Brain pericyte (primary cell): ENCODE data around the gene SLC52A3.
"Not testable (repeated sequence)": the region's sequence is repeated elsewhere in the genome, so short reads cannot be mapped to it uniquely, and the experiment has no call there.

Experiments used
- DNase-seq: peaks from one replicate; pipeline ENCODE4 v3.0.0-alpha.2; 2012; ENCODE audit warnings: low read depth, low spot score

Gene SLC52A3

GRCh38 chr20:768426-768978, at the start of gene SLC52A3:
SLC52A3 (minus strand) TSS chr20:768500; CDS start chr20:765774, 2,726 bp downstream.
- DNase-seq = no peak

- DNase-seq = no peak
These were observed 47.8 kb upstream of the SLC52A3 start for GRCh38 chr20:815914-816606.

- no peak for DNase-seq
These were observed 46.9 kb upstream of the SLC52A3 start for GRCh38 chr20:815226-815625.

- no peak for DNase-seq
These were observed 45.1 kb upstream of the SLC52A3 start for GRCh38 chr20:813390-813789.

- not testable (repeated sequence) for DNase-seq
These were observed 44.1 kb upstream of the SLC52A3 start for GRCh38 chr20:812435-812814.

GRCh38 chr20:811776-812434, 43.6 kb upstream of the SLC52A3 start:
- DNase-seq = not testable (repeated sequence)

- DNase-seq = no peak
These were observed 37.4 kb upstream of the SLC52A3 start for GRCh38 chr20:805713-806112.

- no peak for DNase-seq
These were observed 33.4 kb upstream of the SLC52A3 start for GRCh38 chr20:801678-802077.

GRCh38 chr20:800026-800425, 31.7 kb upstream of the SLC52A3 start:
- DNase-seq = not testable (repeated sequence)

- DNase-seq = not testable (repeated sequence)
These were observed 30.4 kb upstream of the SLC52A3 start for GRCh38 chr20:798746-799145.

- DNase-seq = no peak
These were observed 28.6 kb upstream of the SLC52A3 start for GRCh38 chr20:796921-797320.

- no peak for DNase-seq
These were observed 23.9 kb upstream of the SLC52A3 start for GRCh38 chr20:792248-792647.

- no peak for DNase-seq
These were observed 22.8 kb upstream of the SLC52A3 start for GRCh38 chr20:791056-791455.

GRCh38 chr20:787825-788224, 19.5 kb upstream of the SLC52A3 start:
- no peak for DNase-seq

GRCh38 chr20:779771-780170, 11.5 kb upstream of the SLC52A3 start:
- DNase-seq = no peak

GRCh38 chr20:776165-776564, 7.9 kb upstream of the SLC52A3 start:
- DNase-seq = no peak

GRCh38 chr20:775679-776135, 7.4 kb upstream of the SLC52A3 start:
- no peak for DNase-seq

- no peak for DNase-seq
These were observed 6.4 kb upstream of the SLC52A3 start for GRCh38 chr20:774660-775057.

GRCh38 chr20:774016-774659, 5.8 kb upstream of the SLC52A3 start:
- DNase-seq = no peak

- DNase-seq = no peak
These were observed 4.5 kb upstream of the SLC52A3 start for GRCh38 chr20:772806-773205.

GRCh38 chr20:771741-772464, 3.6 kb upstream of the SLC52A3 start:
- DNase-seq = no peak

- no peak for DNase-seq
These were observed 2.4 kb upstream of the SLC52A3 start for GRCh38 chr20:770691-771090.
